Measurements from ENCODE around the gene PPP3R1.

GRCh38 chr2:68244456-68244855, 7.9 kb downstream of the PPP3R1 start:
- TF ChIP-seq, protein P1, sequence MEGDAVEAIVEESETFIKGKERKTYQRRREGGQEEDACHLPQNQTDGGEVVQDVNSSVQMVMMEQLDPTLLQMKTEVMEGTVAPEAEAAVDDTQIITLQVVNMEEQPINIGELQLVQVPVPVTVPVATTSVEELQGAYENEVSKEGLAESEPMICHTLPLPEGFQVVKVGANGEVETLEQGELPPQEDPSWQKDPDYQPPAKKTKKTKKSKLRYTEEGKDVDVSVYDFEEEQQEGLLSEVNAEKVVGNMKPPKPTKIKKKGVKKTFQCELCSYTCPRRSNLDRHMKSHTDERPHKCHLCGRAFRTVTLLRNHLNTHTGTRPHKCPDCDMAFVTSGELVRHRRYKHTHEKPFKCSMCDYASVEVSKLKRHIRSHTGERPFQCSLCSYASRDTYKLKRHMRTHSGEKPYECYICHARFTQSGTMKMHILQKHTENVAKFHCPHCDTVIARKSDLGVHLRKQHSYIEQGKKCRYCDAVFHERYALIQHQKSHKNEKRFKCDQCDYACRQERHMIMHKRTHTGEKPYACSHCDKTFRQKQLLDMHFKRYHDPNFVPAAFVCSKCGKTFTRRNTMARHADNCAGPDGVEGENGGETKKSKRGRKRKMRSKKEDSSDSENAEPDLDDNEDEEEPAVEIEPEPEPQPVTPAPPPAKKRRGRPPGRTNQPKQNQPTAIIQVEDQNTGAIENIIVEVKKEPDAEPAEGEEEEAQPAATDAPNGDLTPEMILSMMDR (conservative IDR thresholded peaks at IDR 0.05; ENCODE audit: low read length): peak; percentile 49
- no peak for TF ChIP-seq EZH2phosphoT487 (IDR thresholded peaks at IDR 0.05; ENCODE audit: borderline replicate concordance)
